ENCODE measurements around the gene TECPR2.
"Not testable (repeated sequence)": the region's sequence is repeated elsewhere in the genome, so short reads cannot be mapped to it uniquely, and the experiment has no call there.

TECPR2 gene

DNA sequence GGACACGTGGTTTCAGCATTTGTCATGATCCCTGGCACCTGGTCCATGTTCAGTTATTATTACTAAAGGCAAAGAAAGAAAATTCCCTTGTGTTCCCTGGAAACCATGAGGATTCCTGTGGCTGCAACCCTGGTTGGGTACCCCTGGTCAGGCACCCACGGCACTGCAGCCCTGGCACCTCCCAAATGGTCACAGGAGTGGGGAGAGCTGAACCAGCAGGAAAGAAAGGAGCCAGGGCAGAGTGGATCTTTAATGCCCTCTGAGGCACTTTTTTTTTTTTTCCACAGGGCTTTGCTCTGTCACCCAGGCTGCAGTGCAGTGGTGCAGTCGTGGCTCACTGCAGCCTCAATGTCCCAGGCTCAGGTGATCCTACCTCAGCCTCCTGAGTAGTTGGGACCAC lies 17.5 kb upstream of the TECPR2 start:
- no peak for DNase-seq (ENCODE audit: insufficient read length, low spot score)
- TF ChIP-seq, protein P1, sequence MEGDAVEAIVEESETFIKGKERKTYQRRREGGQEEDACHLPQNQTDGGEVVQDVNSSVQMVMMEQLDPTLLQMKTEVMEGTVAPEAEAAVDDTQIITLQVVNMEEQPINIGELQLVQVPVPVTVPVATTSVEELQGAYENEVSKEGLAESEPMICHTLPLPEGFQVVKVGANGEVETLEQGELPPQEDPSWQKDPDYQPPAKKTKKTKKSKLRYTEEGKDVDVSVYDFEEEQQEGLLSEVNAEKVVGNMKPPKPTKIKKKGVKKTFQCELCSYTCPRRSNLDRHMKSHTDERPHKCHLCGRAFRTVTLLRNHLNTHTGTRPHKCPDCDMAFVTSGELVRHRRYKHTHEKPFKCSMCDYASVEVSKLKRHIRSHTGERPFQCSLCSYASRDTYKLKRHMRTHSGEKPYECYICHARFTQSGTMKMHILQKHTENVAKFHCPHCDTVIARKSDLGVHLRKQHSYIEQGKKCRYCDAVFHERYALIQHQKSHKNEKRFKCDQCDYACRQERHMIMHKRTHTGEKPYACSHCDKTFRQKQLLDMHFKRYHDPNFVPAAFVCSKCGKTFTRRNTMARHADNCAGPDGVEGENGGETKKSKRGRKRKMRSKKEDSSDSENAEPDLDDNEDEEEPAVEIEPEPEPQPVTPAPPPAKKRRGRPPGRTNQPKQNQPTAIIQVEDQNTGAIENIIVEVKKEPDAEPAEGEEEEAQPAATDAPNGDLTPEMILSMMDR (IDR thresholded peaks at IDR 0.05; ENCODE audit: insufficient read depth, missing control alignments) = no peak
- FAIRE-seq = no peak

DNA sequence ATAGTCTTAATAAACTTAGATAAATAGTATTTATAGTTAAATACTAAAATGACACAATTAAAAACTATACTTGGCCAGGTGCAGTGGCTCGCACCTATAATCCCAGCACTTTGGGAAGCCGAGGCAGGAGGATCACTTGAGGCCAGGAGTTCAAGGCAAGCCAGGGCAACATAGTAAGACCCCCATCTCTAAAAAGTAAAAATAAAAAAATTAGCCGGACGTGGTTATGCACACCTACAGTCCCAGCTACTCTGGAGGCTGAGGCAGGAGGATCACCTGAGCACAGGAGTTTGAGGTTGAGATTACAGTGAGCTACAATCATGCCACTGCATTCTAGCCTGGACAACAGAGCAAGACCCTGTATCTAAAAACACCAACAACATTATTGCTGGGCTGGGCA lies 16.1 kb upstream of the TECPR2 start:
- FAIRE-seq (no peak), DNase-seq (ENCODE audit: insufficient read length, low spot score) (no peak)
- TF ChIP-seq, protein P1 (IDR thresholded peaks at IDR 0.05; ENCODE audit: insufficient read depth, missing control alignments) = no peak

DNA sequence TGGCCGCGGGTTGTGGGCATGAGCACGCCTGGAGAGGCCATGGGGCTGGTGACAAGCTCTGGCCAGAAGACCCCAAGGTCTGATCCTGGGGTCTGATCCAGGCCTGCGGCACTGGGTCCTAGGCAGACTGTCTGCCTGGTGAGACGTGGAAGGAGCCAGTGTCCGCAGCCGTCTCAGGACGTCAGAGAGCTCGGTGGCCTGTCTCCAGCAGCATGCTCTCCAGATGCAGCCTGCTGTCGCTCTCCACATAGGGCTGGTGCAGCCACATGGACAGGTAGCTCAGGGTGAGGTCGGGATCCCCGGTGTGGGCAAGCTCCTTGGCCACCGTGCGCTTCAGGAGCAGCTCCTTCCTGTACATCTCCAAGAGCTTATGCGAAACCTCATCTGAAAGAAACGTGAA lies 14.4 kb upstream of the TECPR2 start:
- DNase-seq (ENCODE audit: insufficient read length, low spot score) (no peak), FAIRE-seq (no peak)
- TF ChIP-seq, protein P1 (IDR thresholded peaks at IDR 0.05; ENCODE audit: insufficient read depth, missing control alignments) = no peak

DNA sequence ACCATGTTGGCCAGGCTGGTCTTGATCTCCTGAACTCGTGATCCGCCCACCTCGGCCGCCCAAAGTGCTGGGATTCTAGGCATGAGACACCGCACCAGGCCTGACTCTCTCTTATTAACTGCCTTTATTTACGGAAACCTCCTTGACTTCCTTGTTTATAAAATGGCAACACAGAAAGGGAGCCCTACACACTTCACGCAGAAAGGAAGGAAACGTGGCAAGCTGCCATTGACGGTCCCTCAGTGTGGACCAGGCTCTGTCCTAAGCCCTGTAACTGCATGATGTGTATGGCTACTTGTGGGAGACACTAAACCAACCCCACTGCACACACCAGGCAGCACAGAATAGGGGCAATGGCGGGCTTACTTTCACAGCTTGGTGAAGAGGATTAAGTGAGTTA lies 11.7 kb upstream of the TECPR2 start:
- DNase-seq (ENCODE audit: insufficient read length, low spot score) (no peak), FAIRE-seq (no peak)
- TF ChIP-seq, protein P1 (IDR thresholded peaks at IDR 0.05; ENCODE audit: insufficient read depth, missing control alignments) = no peak

DNA sequence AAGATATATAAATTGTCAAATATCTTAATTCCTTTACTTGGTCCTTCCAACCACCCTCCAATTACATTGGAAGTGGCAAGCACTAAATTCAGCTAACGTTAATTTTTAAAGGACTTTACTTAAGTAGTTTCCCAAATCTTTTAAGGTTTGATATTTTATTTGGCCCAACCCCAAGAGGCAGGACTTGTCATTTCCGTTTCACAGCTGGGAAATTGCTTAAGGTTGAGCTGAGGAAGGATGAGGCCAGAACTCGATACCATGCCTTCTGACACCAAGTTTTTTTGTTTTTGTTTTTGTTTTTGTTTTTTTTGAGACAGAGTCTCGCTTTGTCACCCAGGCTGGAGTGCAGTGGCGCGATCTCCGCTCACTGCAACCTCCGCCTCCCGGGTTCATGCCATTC lies 11.1 kb upstream of the TECPR2 start:
- not testable (repeated sequence) for FAIRE-seq

DNA sequence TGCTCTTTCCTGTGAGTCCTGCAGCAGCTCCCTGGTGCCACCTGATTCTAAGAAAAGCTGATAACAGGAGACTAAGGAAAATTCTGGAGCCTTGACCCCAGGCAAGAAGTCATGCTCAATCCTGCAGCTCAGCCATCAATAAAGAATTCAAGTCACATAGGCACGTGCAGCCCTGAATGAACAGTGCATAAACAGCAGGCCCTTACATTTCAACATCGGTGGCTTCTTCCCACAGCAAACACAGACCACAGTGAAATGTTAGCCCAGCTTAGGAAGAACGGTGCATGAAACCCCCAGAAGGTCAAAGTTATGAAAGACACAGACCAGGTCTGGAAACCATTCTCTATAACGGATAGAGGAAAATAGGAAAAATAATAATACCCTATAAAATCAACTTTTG lies 10.5 kb upstream of the TECPR2 start:
- FAIRE-seq (no peak), DNase-seq (ENCODE audit: insufficient read length, low spot score) (no peak)
- TF ChIP-seq, protein P1 (IDR thresholded peaks at IDR 0.05; ENCODE audit: insufficient read depth, missing control alignments) = no peak

More for the DNA sequence above, 11.1 kb upstream of the TECPR2 start:
- not testable (repeated sequence) for DNase-seq (ENCODE audit: insufficient read length, low spot score)

DNA sequence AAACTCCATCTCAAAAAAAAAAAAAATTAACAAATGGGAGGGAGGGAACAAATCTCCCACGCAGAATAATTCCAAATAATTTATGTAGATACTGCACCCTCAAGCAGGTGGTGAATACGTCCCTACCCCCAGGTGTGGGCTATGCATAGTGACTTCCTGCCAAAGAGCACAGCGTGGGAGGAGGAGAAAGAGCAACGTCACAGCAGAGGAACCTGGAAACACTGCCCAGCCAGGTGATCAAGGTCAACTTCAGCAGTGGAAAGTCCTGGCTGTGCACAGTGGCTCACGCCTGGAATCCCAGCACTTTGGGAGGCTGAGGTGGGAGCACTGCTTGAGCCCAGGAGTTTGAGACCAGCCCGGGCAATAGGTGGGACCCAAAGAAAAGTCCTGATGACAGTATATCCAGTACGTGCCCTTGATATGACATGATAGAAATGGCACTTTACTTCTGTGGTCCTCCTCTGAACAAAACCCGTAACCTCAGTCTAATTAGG lies 9.6 kb upstream of the TECPR2 start:
- DNase-seq (ENCODE audit: insufficient read length, low spot score) = no peak
- TF ChIP-seq, protein P1 (IDR thresholded peaks at IDR 0.05; ENCODE audit: insufficient read depth, missing control alignments) = no peak
- FAIRE-seq = no peak

DNA sequence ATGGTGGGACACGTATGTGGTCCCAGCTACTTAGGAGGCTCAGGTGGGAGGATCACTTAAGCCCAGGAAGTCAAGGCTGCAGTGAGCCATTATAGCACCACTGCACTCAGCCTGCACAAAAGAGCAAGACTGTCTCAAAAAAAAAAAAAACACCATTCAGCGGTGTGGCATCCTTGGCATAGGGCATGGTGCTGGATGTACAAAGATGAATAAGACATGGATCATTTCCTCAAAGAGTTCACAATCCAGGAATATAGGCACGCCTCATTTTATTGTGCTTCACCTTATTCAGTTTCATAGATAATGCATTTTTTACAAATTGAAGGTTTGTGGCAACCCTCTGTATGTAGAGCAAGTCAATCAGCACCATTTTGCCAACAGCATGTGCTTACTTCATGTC lies 6.5 kb upstream of the TECPR2 start:
- FAIRE-seq = no peak
- TF ChIP-seq, protein P1 (IDR thresholded peaks at IDR 0.05; ENCODE audit: insufficient read depth, missing control alignments) = no peak
- DNase-seq (ENCODE audit: insufficient read length, low spot score) = no peak

All from D721Med (cell line).